NCI-H524 (cell line): Measurements from ENCODE around the gene DAB1.
"Not testable (repeated sequence)": the region's sequence is repeated elsewhere in the genome, so short reads cannot be mapped to it uniquely, and the experiment has no call there.

Experiments used
- DNase-seq, 2 experiments: peaks; one replicate each; lab custom pipeline; 2025; lab: John Stamatoyannopoulos, UW

Gene DAB1

GRCh38 chr1:57360846-57361407 is 62.9 kb downstream of the DAB1 start:
- no peak for DNase-seq

- DNase-seq: no peak
These were observed 66.4 kb downstream of the DAB1 start for GRCh38 chr1:57357462-57357861.

- no peak for DNase-seq
These were observed 70.2 kb downstream of the DAB1 start for GRCh38 chr1:57353654-57354053.

GRCh38 chr1:57350610-57351009 is 73.2 kb downstream of the DAB1 start:
- DNase-seq: no peak

GRCh38 chr1:57348921-57349320 is 74.9 kb downstream of the DAB1 start:
- DNase-seq: no peak

- DNase-seq: no peak
These were observed 77.9 kb downstream of the DAB1 start for GRCh38 chr1:57345916-57346315.

- DNase-seq: no peak
These were observed 79.6 kb downstream of the DAB1 start for GRCh38 chr1:57344265-57344664.

GRCh38 chr1:57343298-57343915 is 80.5 kb downstream of the DAB1 start:
- DNase-seq: not testable (repeated sequence)

GRCh38 chr1:57341721-57342120 is 82.1 kb downstream of the DAB1 start:
- peak; percentile 81 to 89 for DNase-seq

- DNase-seq: peak in 1 of 2 experiments; percentile 48
These were observed 83.4 kb downstream of the DAB1 start for GRCh38 chr1:57340334-57341070.

GRCh38 chr1:57337623-57338022 is 86.2 kb downstream of the DAB1 start:
- DNase-seq: no peak

GRCh38 chr1:57336793-57337192 is 87.1 kb downstream of the DAB1 start:
- DNase-seq: no peak

GRCh38 chr1:57331620-57332019 is 92.2 kb downstream of the DAB1 start:
- no peak for DNase-seq

- DNase-seq: peak in 1 of 2 experiments; percentile 3
These were observed 93.9 kb downstream of the DAB1 start for GRCh38 chr1:57329937-57330336.

GRCh38 chr1:57329001-57329527 is 94.8 kb downstream of the DAB1 start:
- no peak for DNase-seq

- no peak for DNase-seq
These were observed 95.9 kb downstream of the DAB1 start for GRCh38 chr1:57327946-57328345.

- DNase-seq: no peak
These were observed 96.5 kb downstream of the DAB1 start for GRCh38 chr1:57327336-57327735.

GRCh38 chr1:57325536-57325935 is 98.3 kb downstream of the DAB1 start:
- no peak for DNase-seq

GRCh38 chr1:57325117-57325516 is 98.7 kb downstream of the DAB1 start:
- no peak for DNase-seq

- DNase-seq: no peak
These were observed 99.5 kb downstream of the DAB1 start for GRCh38 chr1:57324388-57324787.

- no peak for DNase-seq
These were observed 102.1 kb downstream of the DAB1 start for GRCh38 chr1:57321776-57322175.

GRCh38 chr1:57319791-57320190 is 104.1 kb downstream of the DAB1 start:
- DNase-seq: no peak

GRCh38 chr1:57319165-57319564 is 104.7 kb downstream of the DAB1 start:
- no peak for DNase-seq
